GM18505 (cell line): ENCODE results near the gene OR2G2.

Experiments used
- ATAC-seq: cut with Tn5 transposase; IDR thresholded peaks from one replicate; pipeline ENCODE4 v1.9.1; 2021; ENCODE audit not compliant: unreplicated experiment
- POLR2A ChIP-seq: IDR thresholded peaks from 4 replicates; pipeline ENCODE4 v1.6.1; 2011; ENCODE audit warnings: borderline replicate concordance; ENCODE audit not compliant: insufficient read depth, insufficient read length; ENCODE audit errors: extremely low read depth

The OR2G2 gene

GRCh38 chr1:247588060-247588459 lies at the start of gene OR2G2:
TSS of gene OR2G2 (plus strand) at chr1:247588360. CDS start at chr1:247588360, 0 bp downstream.
- ATAC-seq, result no peak
- no peak for TF ChIP-seq POLR2A

GRCh38 chr1:247538561-247538960 lies 49.6 kb upstream of the OR2G2 start:
- ATAC-seq, result no peak
- no peak for TF ChIP-seq POLR2A

DNA sequence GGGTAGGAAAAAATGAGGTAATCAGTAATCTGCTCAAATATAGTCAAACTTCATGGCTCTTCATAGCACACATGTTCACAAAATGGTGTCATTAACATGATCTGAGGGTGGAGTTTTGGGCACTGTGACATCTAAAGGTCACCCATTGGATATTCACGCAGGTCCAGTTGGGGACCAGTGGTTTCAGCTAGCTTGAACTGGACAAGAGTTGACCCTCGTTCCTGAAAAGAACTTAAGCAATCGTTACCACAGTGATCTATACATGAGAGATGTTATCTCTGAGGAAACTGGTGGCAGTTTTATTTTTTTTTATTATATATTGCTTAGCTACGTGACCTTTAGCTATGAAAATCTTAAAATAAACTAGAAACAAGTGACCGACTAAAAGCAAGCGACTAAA lies 48.9 kb upstream of the OR2G2 start:
- no peak for ATAC-seq
- no peak for TF ChIP-seq POLR2A

GRCh38 chr1:247540581-247540980 lies 47.6 kb upstream of the OR2G2 start:
- TF ChIP-seq POLR2A, result no peak
- ATAC-seq, result no peak

- TF ChIP-seq POLR2A, result no peak
- no peak for ATAC-seq
These were observed 45.3 kb upstream of the OR2G2 start for GRCh38 chr1:247542811-247543210.

DNA sequence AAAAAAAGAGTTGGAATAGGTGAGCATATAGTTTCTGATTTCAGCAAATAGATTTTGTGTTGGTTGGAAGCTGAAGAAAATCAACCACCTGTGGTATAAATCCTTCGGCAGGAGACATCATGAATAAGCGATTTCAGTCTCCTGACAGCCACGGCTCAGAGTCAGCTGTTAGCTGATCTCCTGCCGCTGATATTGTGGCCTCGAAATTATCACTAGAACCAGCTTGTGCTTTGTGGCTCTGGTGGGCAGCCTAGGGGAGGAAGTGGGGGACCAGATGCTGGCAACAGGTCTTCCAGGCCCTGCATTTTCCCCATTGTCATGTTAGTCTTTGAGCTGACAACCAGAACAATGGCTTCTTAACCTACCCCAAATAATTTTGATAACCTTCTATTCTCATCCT lies 40.1 kb upstream of the OR2G2 start:
- no peak for ATAC-seq
- no peak for TF ChIP-seq POLR2A

DNA sequence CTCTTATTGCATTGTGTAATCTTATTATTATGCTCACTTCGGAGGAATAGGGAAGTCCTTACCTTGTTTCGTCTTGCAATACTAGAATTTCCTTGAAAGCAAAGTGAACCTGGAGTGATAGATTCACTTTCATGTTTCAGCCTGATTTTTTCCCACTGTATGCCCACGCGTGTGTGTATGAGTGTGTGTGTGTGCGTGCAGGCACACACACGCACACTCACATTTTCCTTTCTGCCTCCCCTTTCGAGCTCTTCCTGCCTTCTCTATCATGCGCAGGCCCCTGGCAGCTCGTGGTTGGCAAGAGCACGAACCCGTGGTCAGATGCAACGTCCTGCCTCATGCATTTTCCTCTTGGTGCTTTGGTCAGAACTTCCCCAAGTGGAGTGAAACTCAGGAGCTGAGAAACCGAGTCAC lies 39.4 kb upstream of the OR2G2 start, which contains the start of gene GCSAML:
Gene GCSAML (plus strand): TSS at position 366 of the 414 bp plus-strand sequence. CDS start 58 bp downstream, outside the sequence.
- TF ChIP-seq POLR2A, result no peak
- no peak for ATAC-seq

GRCh38 chr1:247551721-247552120 lies 36.4 kb upstream of the OR2G2 start:
- ATAC-seq, result no peak
- no peak for TF ChIP-seq POLR2A

DNA sequence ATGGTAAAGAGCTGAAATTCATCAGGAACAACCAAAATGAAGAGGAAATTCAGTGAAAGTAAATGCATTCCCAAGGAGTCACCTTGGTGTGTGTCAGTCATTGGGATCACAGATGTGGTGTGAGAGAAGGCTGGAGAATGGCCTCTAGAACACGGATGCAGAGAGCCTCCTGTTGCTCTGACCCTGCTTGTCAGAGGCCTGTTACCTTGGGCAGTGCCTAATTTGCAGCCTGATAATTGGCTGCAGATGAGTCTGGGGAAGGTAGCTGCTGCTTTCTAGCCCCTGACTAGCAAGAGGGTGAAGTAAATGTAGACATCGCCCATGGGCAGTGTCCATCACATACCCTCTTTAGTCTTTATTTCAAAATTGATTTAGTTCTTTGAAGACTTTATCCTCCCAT lies 35.9 kb upstream of the OR2G2 start:
- ATAC-seq, result no peak
- TF ChIP-seq POLR2A, result no peak

DNA sequence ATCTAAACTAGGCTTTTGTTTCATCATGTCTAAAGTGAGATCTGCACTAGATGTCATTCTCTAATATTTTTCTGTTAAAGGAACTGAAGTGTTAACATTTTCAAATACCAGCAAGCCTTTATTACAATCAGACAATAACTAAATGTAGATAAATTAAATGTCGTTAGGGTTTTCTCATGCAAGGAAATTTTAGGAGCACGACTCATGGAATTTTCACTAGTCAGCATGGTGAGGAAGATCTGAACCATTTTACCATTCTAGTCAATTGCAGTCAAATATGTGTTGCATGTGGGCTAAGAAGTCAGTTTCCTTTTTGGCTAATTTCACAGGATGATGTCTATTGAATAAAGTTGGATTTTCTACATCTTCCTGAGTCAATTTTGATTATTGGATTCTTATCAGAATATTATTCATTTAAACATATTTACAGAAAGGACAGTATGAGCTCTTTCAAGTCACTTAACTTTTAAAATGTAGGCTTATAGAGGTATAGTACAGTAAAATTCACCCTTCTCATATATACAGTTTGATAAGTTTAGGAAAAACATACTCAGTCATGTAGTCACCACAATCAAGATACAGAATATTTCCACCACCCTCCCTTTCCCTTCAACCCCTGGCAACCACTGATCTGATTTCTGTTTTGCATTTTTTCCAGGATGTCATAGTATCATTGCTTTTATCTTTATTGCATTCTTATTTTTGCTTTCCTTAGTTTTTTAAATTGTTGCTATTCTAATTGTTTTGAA lies 30.1 kb upstream of the OR2G2 start:
- no peak for TF ChIP-seq POLR2A
- no peak for ATAC-seq

- no peak for ATAC-seq
- TF ChIP-seq POLR2A, result no peak
These were observed 26.4 kb upstream of the OR2G2 start for GRCh38 chr1:247561711-247562110.

- ATAC-seq, result no peak
These were observed 26.0 kb upstream of the OR2G2 start for GRCh38 chr1:247562198-247562597.

GRCh38 chr1:247574236-247574635 lies 13.9 kb upstream of the OR2G2 start:
- TF ChIP-seq POLR2A, result no peak
- no peak for ATAC-seq

More at GRCh38 chr1:247562198-247562597, 26.0 kb upstream of the OR2G2 start:
- TF ChIP-seq POLR2A, result no peak

- no peak for TF ChIP-seq POLR2A
- ATAC-seq, result no peak
These were observed 13.5 kb upstream of the OR2G2 start for GRCh38 chr1:247574664-247575063.
